GM19467 (cell line): ENCODE measurements around the gene ILDR1.
A peak's percentile ranks its signal among the peaks of the same experiment; 100 is the strongest.
"Not testable (repeated sequence)": the region's sequence is repeated elsewhere in the genome, so short reads cannot be mapped to it uniquely, and the experiment has no call there.

Experiments
- ATAC-seq: cut with Tn5 transposase; IDR thresholded peaks from one replicate; pipeline ENCODE4 v1.9.1; 2021; ENCODE audit warnings: mild to moderate bottlenecking, moderate library complexity; ENCODE audit not compliant: unreplicated experiment

ILDR1 gene

DNA sequence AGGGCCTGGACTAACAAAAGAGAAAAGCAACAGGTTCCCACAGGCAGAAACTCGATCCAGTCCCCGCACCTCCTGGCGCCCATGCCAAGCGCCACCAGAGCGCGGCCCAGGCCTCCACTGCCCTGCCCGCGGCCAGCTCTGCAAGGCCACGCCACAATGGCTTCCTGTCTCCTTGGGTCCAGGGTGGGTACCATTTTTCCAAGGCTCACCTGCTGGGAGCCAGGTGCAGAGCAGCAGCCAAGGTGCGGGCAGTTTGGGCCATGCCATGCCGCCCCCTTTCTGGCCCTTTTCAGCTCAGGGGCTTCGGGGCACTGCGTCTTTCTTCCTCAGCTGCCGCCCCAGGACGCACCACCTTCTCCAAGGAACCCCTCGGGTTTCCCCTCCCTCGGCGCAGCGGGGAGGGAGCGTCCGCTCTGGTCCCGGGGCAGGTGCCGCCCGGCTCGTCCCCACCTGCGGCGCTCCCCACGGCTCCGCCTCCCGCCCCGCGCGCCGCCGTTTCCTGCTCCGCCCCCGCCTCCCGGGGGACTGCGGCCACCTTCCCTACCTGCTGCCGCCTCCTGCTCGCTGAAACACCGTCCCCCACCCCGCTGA lies at the start of gene ILDR1:
TSS of gene ILDR1 (minus strand) at position 437 of the 591 bp plus-strand sequence. CDS start at position 267, 170 bp downstream.
- peak; percentile 50 for ATAC-seq

DNA sequence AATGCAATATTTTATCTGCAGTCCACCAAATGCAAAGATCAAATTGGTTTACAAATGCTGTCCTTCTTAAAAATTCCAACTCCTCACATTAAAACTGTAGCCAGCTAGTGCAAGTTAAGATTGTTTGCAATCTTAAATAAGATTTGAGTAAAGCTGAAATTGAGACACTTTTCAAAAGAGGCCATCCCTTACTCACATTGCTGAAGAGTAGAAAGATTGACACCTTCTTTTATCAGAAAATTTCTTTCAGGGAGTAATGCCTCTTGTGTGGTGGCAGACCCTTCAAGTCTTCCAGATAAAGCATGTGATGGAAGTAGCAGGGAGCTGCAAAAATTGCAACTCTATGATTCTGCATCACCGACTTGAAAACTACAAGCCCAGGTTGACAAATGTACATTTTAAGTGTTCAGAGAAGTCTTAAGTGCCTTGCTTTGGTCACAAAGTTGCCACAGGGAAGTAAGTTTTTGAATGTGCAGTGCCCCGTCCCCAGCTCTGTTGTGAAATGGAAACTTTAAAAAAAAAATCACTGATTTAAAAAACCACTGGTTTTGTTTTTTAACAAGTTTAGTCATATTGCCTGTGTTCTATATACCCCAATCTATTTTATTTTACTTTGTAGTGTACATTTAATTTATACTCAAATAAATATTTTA lies 45.7 kb upstream of the ILDR1 start:
- peak; percentile 29 for ATAC-seq

DNA sequence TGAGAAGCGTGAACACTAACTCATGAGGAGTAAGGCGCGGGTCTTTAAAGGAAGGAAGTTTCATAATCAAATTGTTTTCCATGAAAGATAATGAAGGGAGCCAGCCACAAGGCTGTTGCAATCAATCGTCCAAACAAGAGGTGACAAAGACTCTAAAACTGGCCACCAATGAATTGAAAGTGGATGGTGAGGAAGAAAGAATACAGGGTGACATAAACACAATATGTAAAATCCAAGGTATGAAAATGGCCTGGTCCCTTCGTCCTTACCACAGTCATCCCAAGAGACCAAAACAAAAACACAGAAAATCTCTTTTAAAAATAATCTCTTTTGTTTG lies 45.1 kb upstream of the ILDR1 start:
- ATAC-seq: peak; percentile 43

DNA sequence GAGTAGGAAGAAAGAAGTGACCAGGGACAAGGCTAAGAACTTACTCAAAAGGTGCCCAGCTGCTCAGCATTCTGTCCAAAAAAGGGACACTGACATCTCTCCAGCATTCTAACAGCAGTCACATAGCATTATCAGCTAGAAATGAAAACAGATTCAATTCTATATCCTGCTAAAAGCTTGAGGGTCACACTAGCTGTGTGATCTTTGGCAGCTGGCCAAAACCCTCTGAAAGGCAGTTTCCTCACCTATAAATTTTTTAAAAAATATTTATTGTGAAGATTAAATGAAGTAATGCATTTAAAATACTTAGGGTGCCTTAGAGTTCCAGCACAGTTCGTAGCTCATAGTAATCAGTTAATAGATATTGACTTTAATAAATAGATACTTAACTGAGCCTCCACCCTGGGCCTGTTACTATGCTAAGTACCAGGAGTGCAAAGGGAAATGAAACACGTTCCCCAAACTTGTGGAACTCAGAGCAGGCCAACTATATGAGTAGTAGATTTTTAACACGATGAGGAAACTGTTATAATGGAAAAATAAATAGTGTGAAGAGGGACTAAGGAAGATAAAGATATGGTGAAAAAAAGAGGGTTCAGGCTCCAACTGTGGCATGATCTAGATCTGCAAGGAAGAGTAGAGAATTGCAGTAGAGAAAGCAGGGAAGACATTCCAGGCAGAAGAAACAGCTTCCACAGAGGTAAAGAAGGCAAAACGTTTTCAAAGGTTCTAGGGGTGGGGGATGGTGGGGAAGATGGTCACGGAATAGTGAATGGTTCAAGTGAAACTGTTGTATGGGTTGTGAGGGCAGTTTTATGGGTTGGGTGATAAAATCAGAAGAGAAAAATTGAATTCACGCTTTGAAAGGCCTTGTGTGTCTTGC lies 44.5 kb upstream of the ILDR1 start:
- peak; percentile 6 for ATAC-seq

DNA sequence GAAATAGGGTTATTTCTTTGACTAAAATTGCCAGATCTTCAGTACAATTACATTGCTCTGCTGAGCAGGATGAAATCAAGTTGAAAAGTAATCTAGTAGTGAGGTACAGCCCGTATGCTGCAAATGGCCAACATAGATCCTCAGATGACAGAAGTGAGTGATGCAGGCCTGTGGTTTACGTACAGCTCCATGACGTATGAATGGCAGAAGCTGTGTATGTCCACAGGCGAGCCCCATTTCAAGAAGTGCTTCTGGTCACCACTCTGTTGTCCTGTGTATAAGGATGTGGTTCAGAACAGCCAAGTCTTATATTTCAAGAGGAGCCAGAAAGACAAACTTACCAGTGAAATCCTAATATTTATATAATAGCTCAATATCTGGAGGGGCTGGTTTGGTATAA lies 42.3 kb upstream of the ILDR1 start:
- ATAC-seq: no peak

DNA sequence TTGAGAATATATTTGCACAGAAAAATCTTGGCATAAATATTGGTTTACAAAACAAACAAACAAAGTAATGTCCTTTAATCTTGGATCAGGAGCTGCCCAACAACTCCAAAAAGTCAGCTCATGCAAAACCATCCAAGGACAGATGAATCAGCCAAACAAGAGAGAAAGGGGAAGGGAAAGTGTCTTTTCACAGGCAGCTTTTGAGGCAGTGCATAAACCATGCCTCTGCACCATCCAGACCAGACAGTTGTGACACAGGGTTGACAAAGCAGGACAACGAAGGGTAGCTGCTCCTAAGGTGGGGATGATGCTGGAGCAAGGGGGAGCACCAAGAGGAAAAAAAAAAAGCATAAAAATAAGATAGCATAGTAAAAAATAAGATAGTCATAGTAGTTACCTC lies 41.9 kb upstream of the ILDR1 start:
- ATAC-seq: no peak

DNA sequence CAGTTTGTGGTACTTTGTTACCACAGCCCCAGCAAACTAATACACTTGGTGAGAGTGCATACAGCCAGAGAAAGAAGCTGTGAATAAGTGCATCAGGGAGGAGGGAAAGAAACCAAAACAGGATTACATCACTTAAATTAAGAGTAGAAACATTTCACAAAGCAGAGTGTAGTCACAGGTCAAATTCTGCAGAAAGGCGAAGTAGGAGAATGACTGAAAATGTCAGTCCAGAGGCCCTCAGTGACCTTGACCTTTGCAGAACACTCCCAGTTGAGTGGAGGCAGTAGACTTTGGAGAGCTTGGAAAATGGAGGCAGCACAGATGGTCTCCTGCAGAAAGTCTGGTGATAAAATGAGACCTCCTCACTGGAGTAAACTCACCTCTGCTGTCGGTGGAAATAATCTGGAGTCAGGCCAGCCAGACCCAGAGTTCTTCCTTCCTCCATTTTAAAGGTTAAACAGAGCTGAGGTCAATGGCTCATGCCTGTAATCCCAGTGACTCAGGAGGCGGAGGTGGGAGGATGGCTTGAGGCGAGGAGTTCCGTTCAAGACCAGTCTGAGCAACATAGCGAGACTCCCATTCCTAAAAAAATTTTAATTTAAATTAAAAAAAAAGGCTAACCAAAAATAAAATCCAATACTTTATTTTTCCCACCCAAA lies 38.1 kb upstream of the ILDR1 start:
- ATAC-seq: no peak

DNA sequence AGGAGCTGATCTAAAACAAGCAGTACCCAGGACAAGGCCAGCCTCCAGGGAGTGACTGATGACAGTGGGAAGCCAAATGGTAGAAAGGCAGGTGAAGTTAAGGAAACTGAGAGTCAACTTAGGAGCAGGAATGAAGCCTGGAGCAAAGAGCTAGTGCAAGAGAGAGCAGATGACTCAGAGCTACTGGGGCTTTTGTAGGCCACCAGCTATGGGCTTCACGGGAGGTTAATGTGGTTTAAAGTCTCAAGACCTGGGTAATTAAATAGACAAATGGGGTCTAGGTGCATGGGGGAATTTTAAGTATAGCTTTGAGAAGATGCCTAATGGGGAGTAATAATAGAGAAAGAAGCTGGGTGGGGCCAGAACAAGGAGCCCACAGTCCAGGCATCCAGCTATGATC lies 36.2 kb upstream of the ILDR1 start:
- ATAC-seq: no peak

DNA sequence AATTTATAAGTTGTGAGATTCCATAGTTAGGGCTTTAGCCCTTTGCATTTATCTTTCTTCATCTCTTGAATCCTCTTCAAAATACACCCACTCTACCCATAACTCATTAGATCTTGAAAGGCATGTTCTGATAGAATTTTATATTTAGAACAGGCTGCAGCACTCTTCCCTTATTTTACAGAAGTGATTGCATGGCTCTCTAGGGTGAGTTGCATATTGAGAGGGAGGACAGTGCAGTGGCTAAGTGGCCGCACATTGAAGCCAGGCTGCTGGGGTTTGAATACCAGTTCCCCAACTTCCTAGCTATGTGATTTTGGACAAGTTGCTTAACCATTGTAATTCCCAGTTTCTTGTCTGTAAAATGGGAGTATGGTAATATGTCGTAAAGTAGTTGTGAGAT lies 35.6 kb upstream of the ILDR1 start:
- no peak for ATAC-seq

DNA sequence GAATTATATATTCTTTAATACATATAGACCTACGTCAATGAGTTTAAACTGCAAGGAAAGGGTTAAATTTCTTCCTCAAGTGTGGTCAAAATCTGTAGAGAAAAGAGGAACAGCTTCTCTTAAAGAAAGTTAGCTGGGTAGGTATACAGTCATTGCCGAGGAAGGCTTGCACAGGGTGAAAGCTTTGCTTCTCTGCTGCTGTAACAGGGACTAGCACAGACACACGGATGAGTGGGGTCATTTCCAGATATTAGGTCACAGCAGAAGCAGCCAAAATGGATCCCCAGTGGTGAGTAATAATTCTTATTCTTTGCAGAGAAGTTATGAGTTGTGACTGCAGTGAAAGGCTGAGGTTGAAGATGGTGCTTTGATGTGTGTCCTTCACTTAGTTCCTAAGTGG lies 33.2 kb upstream of the ILDR1 start, which contains the start of gene CD86:
TSS of gene CD86 (plus strand) at position 148 of the 400 bp plus-strand sequence. CDS start at position 276, 128 bp downstream.
- peak; percentile 79 for ATAC-seq

DNA sequence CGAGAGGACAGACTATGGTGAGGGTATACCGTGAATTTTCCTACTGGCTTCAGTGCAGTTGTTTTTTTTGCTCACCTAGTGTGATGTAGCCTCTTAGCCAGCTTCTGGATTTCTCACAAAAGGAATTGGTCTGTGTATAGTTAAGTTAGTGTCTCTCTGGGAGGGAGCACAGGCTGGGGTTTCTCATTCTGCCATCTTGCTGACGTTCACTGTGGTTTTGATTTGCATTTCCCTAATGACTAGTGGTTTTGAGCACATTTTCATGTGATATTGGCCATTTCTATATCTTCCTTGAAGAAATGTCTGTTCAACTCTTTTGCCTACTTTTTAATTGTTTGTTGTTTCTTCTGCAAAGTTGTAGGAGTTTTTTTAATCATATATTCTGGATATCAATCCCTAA lies 30.9 kb upstream of the ILDR1 start:
- ATAC-seq: no peak

DNA sequence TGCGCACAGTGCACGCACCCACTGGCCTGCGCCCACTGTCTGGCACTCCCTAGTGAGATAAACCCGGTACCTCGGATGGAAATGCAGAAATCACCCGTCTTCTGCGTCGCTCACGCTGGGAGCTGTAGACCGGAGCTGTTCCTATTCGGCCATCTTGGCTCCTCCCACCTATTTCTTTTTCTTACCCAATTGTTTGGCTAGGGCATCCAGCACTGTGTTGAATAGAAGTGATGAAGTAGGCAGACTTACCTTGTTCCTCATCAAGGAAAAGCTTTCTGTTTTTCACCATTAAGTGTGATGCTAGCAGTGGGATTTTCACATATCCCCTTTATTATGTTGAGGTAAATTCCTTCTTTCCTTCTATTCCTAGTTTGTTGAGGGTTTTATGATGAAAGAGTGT lies 25.7 kb upstream of the ILDR1 start:
- not testable (repeated sequence) for ATAC-seq

DNA sequence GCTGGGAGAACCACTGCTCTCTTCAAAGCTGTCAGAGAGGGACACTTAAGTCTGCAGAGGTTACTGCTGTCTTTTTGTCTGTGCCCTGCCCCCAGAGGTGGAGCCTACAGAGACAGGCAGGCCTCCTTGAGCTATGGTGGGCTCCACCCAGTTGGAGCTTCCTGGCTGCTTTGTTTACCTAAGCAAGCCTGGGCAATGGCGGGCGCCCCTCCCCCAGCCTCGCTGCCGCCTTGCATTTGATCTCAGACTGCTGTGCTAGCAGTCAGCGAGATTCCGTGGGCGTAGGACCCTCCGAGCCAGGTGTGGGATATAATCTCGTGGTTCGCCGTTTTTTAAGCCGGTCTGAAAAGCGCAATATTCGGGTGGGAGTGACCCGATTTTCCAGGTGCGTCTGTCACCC lies 25.2 kb upstream of the ILDR1 start:
- ATAC-seq: not testable (repeated sequence)

DNA sequence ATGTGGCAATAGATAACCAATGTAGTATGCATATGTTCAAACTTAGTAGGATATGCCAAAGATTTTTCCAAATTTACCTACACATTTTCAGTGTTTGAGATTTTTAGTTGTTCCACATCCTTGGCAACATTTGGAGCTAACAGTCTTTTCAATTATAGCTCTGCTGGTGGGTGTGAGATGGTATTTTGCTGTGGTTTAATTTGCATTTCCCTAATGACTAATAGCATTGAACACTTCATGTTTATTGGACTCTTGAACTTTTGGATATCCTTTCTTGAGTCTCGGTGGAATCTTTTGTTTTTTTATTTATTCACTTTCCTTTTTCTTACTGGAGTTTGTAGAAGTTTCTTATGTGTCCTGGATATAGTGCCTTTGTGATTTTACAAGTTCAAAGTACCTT lies 11.0 kb upstream of the ILDR1 start:
- ATAC-seq: no peak

DNA sequence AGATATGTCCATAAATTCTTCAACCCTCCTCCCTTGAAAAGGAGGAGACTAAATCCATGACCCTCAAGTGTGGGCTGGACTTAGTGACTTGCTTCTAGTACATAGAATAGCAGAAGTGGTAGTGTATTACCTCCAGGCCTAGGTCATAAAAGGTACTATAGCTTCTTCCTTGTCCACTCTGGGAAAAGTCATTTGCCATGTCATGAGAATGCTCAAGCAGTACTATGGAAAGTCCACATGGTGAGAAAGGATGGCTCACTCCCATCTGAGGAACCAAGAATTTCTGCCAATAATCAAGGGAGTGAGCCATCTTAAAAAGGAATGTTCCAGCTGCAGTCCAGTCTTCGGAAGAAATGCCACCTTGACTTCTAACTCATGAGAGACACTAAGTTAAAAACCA lies 10.5 kb upstream of the ILDR1 start:
- no peak for ATAC-seq

DNA sequence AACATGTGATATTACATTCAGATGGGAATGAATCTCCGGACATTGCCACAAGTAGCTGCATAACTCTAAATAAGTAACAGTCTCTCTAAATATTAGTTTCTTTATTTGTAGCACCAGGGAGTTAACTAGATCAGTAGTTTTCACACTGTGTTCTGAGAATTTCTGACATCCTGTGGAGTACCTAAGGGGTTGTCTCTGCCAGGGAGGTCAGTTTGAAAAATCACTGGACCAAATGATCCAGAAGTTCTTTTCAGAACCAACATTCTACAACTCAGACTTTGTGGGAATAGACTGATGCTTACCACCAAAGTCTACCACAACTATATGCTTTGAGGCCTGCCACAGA lies 9.0 kb upstream of the ILDR1 start:
- ATAC-seq: peak; percentile 43

DNA sequence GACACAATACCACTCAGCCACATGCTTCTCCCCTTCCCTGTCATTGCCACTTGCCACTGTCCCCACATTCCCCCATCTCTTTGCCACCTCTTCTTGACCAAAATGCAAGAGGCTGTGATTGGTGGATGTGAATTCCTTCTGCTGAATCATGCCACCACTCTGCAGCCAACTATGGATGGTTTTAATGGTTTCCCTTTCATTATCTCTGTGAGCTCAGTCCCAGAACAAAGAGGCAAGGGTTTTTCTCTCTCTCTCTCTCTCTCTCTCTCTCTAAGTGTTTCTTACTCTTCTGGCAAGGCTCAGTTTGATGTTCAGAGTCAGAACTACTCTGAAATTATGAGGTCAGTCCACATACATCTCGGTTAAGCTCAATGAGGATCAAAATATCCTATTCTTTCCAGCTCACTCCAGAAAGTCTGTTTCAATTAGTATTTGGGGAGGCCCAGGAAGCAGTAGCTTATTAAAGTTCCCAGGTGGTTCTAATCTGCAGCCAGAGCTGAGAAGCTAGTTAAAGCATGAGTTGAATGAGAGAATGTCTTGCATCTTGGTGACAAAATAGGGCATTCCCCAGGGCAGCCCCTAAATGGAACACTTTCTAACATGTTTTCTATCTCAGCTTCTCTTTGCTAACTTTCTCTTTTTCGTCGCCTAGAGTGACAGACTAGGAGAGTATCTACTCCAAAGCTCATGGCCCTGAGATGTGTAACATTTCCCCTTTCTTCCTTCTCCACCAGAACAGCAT lies 8.5 kb upstream of the ILDR1 start:
- ATAC-seq: peak; percentile 58

DNA sequence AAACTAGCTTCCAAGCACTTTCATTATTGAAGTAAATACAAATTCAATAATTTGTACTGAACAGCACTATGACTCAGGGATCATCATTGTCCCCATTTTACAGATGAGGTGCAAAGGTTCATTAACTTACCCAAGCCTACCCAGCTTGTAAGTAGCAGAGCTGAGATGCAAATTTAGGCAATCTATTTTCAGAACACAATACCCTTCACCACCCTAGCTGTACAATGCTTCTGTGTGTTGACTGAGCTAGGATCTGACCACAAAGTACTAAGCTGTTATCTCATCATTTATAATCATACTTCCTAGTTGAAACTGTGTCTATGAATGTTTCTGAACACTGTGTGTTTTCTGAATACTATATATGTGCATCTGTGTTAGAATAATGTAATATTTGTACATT lies 3.2 kb upstream of the ILDR1 start:
- peak; percentile 72 for ATAC-seq

DNA sequence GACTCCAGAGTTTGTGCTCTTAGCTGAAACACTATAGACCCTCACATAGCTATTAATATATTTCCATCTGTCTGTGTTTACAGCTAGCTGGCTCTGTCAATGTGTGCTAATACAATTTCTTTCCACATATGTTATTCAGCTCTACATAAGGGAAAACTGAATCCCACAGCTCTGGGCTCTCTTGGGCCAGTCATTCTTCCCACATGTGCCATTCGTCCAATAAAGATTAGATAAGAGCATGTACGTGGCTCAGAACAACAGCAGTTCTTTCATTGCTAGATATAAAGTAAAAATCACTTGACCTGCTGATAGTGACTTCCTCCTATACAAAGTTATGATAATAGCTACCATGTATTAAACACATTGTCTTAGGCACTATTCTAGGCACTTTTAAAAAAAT lies 2.8 kb upstream of the ILDR1 start:
- no peak for ATAC-seq

DNA sequence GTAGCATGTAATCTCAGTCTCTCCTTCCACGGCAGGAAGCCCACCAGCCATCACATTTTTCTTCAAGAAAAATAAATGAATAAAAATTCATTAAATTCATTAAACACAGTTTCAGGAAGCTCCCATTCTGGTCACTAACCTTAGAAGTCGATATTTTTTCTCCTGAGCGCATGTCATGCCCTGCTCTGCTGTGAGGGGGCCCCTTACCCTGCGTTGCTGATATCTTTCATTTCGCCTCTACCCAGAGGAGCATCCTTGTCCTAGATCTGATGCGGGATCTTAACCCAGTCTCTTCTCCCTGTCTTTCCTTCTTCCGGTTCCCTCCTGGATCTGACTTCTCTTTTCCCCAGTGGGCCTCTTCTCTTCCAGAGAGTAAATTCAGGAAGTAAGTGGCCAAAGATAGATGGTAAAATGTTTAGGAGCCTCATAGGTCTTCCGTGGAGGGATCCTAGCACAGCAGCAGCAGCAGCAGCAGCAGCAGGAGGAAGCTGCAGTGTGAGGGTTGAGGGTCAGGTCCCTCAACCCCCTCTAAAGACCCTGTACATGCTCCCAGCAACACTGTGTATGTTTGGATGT lies 1.4 kb upstream of the ILDR1 start:
- ATAC-seq: no peak

DNA sequence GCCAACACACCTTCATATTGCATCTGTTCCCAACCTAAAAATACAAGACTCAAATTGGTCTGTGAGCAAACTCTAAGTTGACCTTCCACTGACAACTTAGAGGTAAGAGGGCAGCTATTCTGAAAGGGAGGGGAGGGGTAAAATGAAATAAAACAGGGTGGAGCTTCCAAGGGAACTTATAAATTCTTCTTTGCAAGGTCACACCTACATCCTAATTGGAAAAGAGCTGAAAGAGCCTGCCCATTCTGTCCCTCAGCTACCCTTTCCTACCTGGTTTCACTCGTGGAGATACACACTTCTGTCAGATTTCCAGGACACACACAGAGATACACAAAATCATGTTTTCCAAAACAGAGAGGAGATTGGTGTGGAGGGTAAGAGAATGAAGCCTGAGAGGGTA lies 1.0 kb downstream of the ILDR1 start:
- ATAC-seq: no peak
